Peyer's patch (tissue), 4 donors: ENCODE data around the gene LYVE1. TPM values are rescaled to one million over a fixed set of nuclear protein-coding genes. Genes with fewer than 3 reads are reported as not detected.

ENCODE experiments used
- DNase-seq, 3 donors: peaks; one replicate each; pipeline ENCODE4 v3.0.0-alpha.2; 2017 to 2019
- H3K27ac ChIP-seq, 4 donors: fragments of 200-600 bp; sonication (generic); one replicate each; pipeline ENCODE4 v1.5.1; 2016 to 2019
- H3K27me3 ChIP-seq, 2 donors: fragments of 200-600 bp; sonication (generic); one replicate each; pipeline ENCODE4 v1.5.1; 2019
- H3K36me3 ChIP-seq, 3 donors: fragments of 200-600 bp; sonication (generic); one replicate each; pipeline ENCODE4 v1.5.1; 2016 to 2019
- H3K4me1 ChIP-seq, 4 donors: fragments of 200-600 bp; sonication (generic); one replicate each; pipeline ENCODE4 v1.5.1; 2016 to 2019
- H3K4me3 ChIP-seq, 4 donors: fragments of 200-600 bp; sonication (generic); 1 replicate in 3 of 4; 2 replicates in 1 of 4; pipeline ENCODE4 v1.5.1; 2016 to 2019; ENCODE audit warnings: mild to moderate bottlenecking in 1 of 4
- H3K9me3 ChIP-seq, 4 donors: fragments of 200-600 bp; sonication (generic); one replicate each; pipeline ENCODE4 v1.5.1; 2016 to 2019; ENCODE audit warnings: mild to moderate bottlenecking in 1 of 4
- POLR2A ChIP-seq, 2 donors: fragments of 450-650 bp; IDR thresholded peaks; one replicate each; pipeline ENCODE4 v1.5.1; 2017; ENCODE audit warnings: antibody characterized with exemption in 2 of 2, mild to moderate bottlenecking in 2 of 2, moderate library complexity in 2 of 2
- total RNA-seq, 4 donors: library from RNA; depleted of rRNA; stranded (reverse); fragments of >200 nt; gene quantifications; one replicate each; pipeline ENCODE4 v1.1.0, GENCODE V29; 2016
- TF ChIP-seq, protein P1 (sequence below), 6 experiments: fragments of 450-650 bp in 4 of 6; fragments of 200-600 bp in 2 of 6; sonication (generic) in 1 of 6; IDR thresholded peaks; one replicate each; pipeline ENCODE4 v1.5.1; 2017 to 2019; ENCODE audit warnings: antibody characterized with exemption in 6 of 6, mild to moderate bottlenecking in 3 of 6, moderate library complexity in 1 of 6

The LYVE1 gene
- total RNA-seq, 4 donors from 2014 or later, result 4.1 to 50.3 (median 21.4) TPM

- DNase-seq, result no peak
- Histone ChIP-seq H3K9me3 (peaks cover 0 to 5% (median 0%) of the 10 kb centered on the region in 4 donors), H3K4me1 (no peaks in the 10 kb centered on the region), H3K36me3 (no peaks in the 10 kb centered on the region), H3K27me3 (no peaks in the 10 kb centered on the region), H3K4me3 (no peak overlapping the region), H3K27ac (no peak overlapping the region)
- TF ChIP-seq, protein P1, sequence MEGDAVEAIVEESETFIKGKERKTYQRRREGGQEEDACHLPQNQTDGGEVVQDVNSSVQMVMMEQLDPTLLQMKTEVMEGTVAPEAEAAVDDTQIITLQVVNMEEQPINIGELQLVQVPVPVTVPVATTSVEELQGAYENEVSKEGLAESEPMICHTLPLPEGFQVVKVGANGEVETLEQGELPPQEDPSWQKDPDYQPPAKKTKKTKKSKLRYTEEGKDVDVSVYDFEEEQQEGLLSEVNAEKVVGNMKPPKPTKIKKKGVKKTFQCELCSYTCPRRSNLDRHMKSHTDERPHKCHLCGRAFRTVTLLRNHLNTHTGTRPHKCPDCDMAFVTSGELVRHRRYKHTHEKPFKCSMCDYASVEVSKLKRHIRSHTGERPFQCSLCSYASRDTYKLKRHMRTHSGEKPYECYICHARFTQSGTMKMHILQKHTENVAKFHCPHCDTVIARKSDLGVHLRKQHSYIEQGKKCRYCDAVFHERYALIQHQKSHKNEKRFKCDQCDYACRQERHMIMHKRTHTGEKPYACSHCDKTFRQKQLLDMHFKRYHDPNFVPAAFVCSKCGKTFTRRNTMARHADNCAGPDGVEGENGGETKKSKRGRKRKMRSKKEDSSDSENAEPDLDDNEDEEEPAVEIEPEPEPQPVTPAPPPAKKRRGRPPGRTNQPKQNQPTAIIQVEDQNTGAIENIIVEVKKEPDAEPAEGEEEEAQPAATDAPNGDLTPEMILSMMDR (IDR thresholded peaks at IDR 0.05), result no peak
- no peak for TF ChIP-seq POLR2A (IDR thresholded peaks at IDR 0.05)
These were observed 17.8 kb downstream of the LYVE1 start for GRCh38 chr11:10550503-10551289.

GRCh38 chr11:10544491-10545465, 23.7 kb downstream of the LYVE1 start:
- Histone ChIP-seq H3K9me3 (no peaks in the 10 kb centered on the region), H3K27me3 (no peaks in the 10 kb centered on the region), H3K27ac (peak overlapping the region in 2 of 4 donors; percentile 23 to 71), H3K4me3 (no peak overlapping the region), H3K36me3 (no peaks in the 10 kb centered on the region), H3K4me1 (peaks cover 0 to 5% (median 0%) of the 10 kb centered on the region in 4 donors)
- DNase-seq, result peak in 2 of 3 donors; percentile 76 to 81
- TF ChIP-seq, protein P1 (IDR thresholded peaks at IDR 0.05), result no peak
- no peak for TF ChIP-seq POLR2A (IDR thresholded peaks at IDR 0.05)

- TF ChIP-seq, protein P1 (IDR thresholded peaks at IDR 0.05), result no peak
- no peak for TF ChIP-seq POLR2A (IDR thresholded peaks at IDR 0.05)
- Histone ChIP-seq H3K36me3 (no peaks in the 10 kb centered on the region), H3K4me1 (peaks cover 0 to 7% (median 0%) of the 10 kb centered on the region in 4 donors), H3K27me3 (no peaks in the 10 kb centered on the region), H3K9me3 (no peaks in the 10 kb centered on the region), H3K4me3 (no peak overlapping the region), H3K27ac (no peak overlapping the region)
- no peak for DNase-seq
These were observed 24.7 kb downstream of the LYVE1 start for GRCh38 chr11:10543782-10544181.

- TF ChIP-seq, protein P1 (IDR thresholded peaks at IDR 0.05), result no peak
- no peak for TF ChIP-seq POLR2A (IDR thresholded peaks at IDR 0.05)
- Histone ChIP-seq H3K9me3 (no peaks in the 10 kb centered on the region), H3K4me1 (peaks cover 0 to 7% (median 0%) of the 10 kb centered on the region in 4 donors), H3K27me3 (no peaks in the 10 kb centered on the region), H3K4me3 (no peak overlapping the region), H3K27ac (no peak overlapping the region), H3K36me3 (no peaks in the 10 kb centered on the region)
- no peak for DNase-seq
These were observed 25.7 kb downstream of the LYVE1 start for GRCh38 chr11:10542776-10543175.

DNA sequence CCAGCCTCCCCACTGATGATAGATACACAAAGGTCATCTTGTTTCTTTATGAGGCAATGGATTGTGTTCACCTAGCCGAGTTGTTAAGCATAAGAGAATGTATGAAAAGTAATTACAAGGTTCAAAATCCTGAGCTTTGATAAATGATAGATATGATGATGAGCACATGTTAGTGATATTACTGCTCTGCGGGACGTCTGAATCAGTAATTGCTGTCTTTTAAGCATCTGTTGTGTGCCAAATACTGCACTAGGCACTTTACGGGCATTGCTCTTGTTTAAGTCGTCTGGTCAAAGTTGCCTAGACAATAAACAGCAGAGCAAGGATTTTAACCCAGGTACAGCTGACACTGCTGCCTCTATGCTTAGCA, 26.9 kb downstream of the LYVE1 start:
- H3K9me3 ChIP-seq, result no peaks in the 10 kb centered on the region
- peak overlapping the region; percentile 69 to 84 (median 76) for H3K4me3 ChIP-seq
- TF ChIP-seq, protein P1 (IDR thresholded peaks at IDR 0.05), result no peak
- no peak for TF ChIP-seq POLR2A (IDR thresholded peaks at IDR 0.05)
- peaks cover 0 to 7% (median 0%) of the 10 kb centered on the region in 4 donors for H3K4me1 ChIP-seq
- no peaks in the 10 kb centered on the region for H3K36me3 ChIP-seq
- H3K27ac ChIP-seq, result peak overlapping the region; percentile 88 to 92 (median 90)
- DNase-seq, result no peak
- no peaks in the 10 kb centered on the region for H3K27me3 ChIP-seq
